Keratinocyte (primary cell): ENCODE results near the gene CKS1B. TPM values are rescaled to one million over a fixed set of nuclear protein-coding genes. Genes with fewer than 3 reads are reported as not detected.

Source experiments
- DNase-seq: peaks from one replicate; pipeline ENCODE4 v3.0.0-alpha.2; 2011; ENCODE audit warnings: low read depth, missing footprints, low spot score
- FAIRE-seq: peaks from 2 replicates; lab custom pipeline; 2011; peaks lifted over from hg19 to GRCh38; lab: Jason Lieb, UNC
- H2AFZ ChIP-seq: 2 replicates; pipeline ENCODE4 v1.6.0; 2012; ENCODE audit warnings: low read length, control low read depth, inconsistent platforms; ENCODE audit not compliant: control insufficient read depth
- H3K27ac ChIP-seq: 2 replicates; pipeline ENCODE4 v1.5.1; 2011; ENCODE audit warnings: low read length; ENCODE audit not compliant: control insufficient read depth, insufficient read depth
- H3K27me3 ChIP-seq: 3 replicates; pipeline ENCODE4 v1.6.0; 2011; ENCODE audit warnings: low read length; ENCODE audit not compliant: control insufficient read depth, insufficient read depth; ENCODE audit errors: extremely low read depth
- H3K36me3 ChIP-seq, 2 experiments: 2 replicates in 1 of 2; 3 replicates in 1 of 2; pipeline ENCODE4 v1.5.1; 2011; ENCODE audit warnings: low read length in 2 of 2, mild to moderate bottlenecking in 1 of 2; ENCODE audit not compliant: control insufficient read depth in 2 of 2, insufficient read depth in 2 of 2; ENCODE audit errors: extremely low read depth in 1 of 2
- H3K4me1 ChIP-seq: 3 replicates; pipeline ENCODE4 v1.5.1; 2011; ENCODE audit warnings: low read length; ENCODE audit not compliant: control insufficient read depth, insufficient read depth; ENCODE audit errors: extremely low read depth
- H3K4me2 ChIP-seq: 3 replicates; pipeline ENCODE4 v1.6.0; 2011; ENCODE audit warnings: low read depth, low read length; ENCODE audit not compliant: control insufficient read depth, insufficient read depth; ENCODE audit errors: extremely low read depth
- H3K4me3 ChIP-seq, 3 experiments: fragments of 200-600 bp in 1 of 3; sonication (generic) in 1 of 3; 2 replicates in 2 of 3; 3 replicates in 1 of 3; pipeline ENCODE4 v1.5.1; 2011 to 2016; ENCODE audit warnings: low read length in 3 of 3, mild to moderate bottlenecking in 3 of 3, control low read depth in 2 of 3, inconsistent platforms in 1 of 3, low read depth in 1 of 3, mixed read lengths in 1 of 3, mixed run types in 1 of 3, moderate library complexity in 1 of 3; ENCODE audit not compliant: control insufficient read depth in 2 of 3, insufficient read depth in 2 of 3; ENCODE audit errors: extremely low read depth in 1 of 3
- H3K79me2 ChIP-seq: 2 replicates; pipeline ENCODE4 v1.6.0; 2012; ENCODE audit warnings: low read length; ENCODE audit not compliant: control insufficient read depth, insufficient read depth
- H3K9ac ChIP-seq: 3 replicates; pipeline ENCODE4 v1.6.0; 2011; ENCODE audit warnings: low read length; ENCODE audit not compliant: control insufficient read depth, insufficient read depth; ENCODE audit errors: extremely low read depth
- H3K9me1 ChIP-seq: 3 replicates; pipeline ENCODE4 v1.6.0; 2011; ENCODE audit warnings: low read length; ENCODE audit not compliant: control insufficient read depth, insufficient read depth; ENCODE audit errors: extremely low read depth
- H3K9me3 ChIP-seq: 2 replicates; pipeline ENCODE4 v1.5.1; 2012; ENCODE audit warnings: low read depth, low read length; ENCODE audit not compliant: control insufficient read depth
- H4K20me1 ChIP-seq: 3 replicates; pipeline ENCODE4 v1.6.0; 2011; ENCODE audit warnings: low read length; ENCODE audit not compliant: control insufficient read depth, insufficient read depth; ENCODE audit errors: extremely low read depth
- EZH2 ChIP-seq: IDR thresholded peaks from one replicate; pipeline ENCODE4 v1.6.1; 2012; ENCODE audit warnings: inconsistent platforms, mild to moderate bottlenecking, low read length, moderate library complexity
- dilution Hi-C: fragments of 300-500 bp; cut with MboI; formaldehyde crosslinking; loops from one replicate; pipeline ENCODE4 v1.7.0; 2020; ENCODE audit warnings: low sequenced_read_pairs; ENCODE audit not compliant: extremely low pct_ligation_motif_present
- polyA plus RNA-seq, 5 experiments: library from polyadenylated mRNA; depleted of rRNA in 3 of 5; stranded (reverse) in 3 of 5; stranded (forward) in 1 of 5; unstranded in 1 of 5; fragments of >200 nt; gene quantifications; 1 replicate in 1 of 5; 2 replicates in 3 of 5; 3 replicates in 1 of 5; pipeline versions ENCODE4 v1.2.1 to v1.2.3, GENCODE V29; 2011 to 2012; ENCODE audit warnings: missing spikeins in 2 of 5, low read depth in 1 of 5, low replicate concordance in 1 of 5
- TF ChIP-seq, protein P1 (sequence below), 3 experiments: IDR thresholded peaks in 1 of 3; conservative IDR thresholded peaks in 1 of 3; optimal IDR thresholded peaks in 1 of 3; 2 replicates in 2 of 3; 3 replicates in 1 of 3; pipeline versions ENCODE3 to v1.5.1; 2011; ENCODE audit warnings: low read length in 3 of 3, mild to moderate bottlenecking in 3 of 3, moderate library complexity in 2 of 3, control low read depth in 1 of 3, inconsistent platforms in 1 of 3; ENCODE audit not compliant: insufficient read depth in 2 of 3; ENCODE audit errors: extremely low read depth in 1 of 3

CKS1B gene
- polyA plus RNA-seq, 1 donor (not counting 4 experiments of a cell fraction or from before 2014, with no cell fraction given) = 300 TPM

DNA sequence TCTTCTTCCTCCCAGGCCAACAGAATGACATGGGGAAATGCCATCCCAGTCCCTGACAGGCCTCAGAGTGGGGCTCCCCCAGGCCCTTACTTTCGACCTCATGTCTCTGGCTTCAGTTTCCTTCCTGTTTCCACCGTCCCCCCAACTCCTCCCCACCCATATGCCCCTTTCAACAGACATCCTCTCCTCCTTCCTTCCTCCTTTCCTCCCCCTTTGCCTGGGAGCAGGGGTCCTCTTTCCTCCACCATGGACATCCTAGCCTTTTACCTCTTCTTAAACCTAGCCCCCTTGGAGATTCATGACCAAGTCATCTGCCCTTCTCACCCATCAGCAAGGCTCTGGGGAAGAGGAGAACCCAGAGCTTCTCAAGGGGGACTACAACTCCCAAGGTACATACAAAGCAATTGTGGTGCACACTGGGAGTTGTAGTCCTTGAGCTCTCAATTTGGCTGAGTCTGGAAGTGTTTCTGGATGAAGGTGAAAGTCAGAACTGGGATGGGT is 32.2 kb downstream of the CKS1B start:
- peaks cover 70% of the 10 kb centered on the region for H3K4me1 ChIP-seq
- no peak overlapping the region for H2AFZ ChIP-seq
- peak overlapping the region; percentile 27 for H3K4me2 ChIP-seq
- dilution Hi-C loops = no loop called here
- peaks cover 1 to 25% of the 10 kb centered on the region in 2 experiments for H3K36me3 ChIP-seq
- no peaks in the 10 kb centered on the region for H4K20me1 ChIP-seq
- no peak for TF ChIP-seq EZH2
- TF ChIP-seq, protein P1, sequence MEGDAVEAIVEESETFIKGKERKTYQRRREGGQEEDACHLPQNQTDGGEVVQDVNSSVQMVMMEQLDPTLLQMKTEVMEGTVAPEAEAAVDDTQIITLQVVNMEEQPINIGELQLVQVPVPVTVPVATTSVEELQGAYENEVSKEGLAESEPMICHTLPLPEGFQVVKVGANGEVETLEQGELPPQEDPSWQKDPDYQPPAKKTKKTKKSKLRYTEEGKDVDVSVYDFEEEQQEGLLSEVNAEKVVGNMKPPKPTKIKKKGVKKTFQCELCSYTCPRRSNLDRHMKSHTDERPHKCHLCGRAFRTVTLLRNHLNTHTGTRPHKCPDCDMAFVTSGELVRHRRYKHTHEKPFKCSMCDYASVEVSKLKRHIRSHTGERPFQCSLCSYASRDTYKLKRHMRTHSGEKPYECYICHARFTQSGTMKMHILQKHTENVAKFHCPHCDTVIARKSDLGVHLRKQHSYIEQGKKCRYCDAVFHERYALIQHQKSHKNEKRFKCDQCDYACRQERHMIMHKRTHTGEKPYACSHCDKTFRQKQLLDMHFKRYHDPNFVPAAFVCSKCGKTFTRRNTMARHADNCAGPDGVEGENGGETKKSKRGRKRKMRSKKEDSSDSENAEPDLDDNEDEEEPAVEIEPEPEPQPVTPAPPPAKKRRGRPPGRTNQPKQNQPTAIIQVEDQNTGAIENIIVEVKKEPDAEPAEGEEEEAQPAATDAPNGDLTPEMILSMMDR (optimal IDR thresholded peaks at IDR 0.05 in 1 of 3, IDR thresholded peaks at IDR 0.05 in 1 of 3, conservative IDR thresholded peaks at IDR 0.05 in 1 of 3; ENCODE audit: extremely low read depth in 1 of 3, insufficient read depth in 2 of 3, low read length in 3 of 3) = no peak
- FAIRE-seq = peak; percentile 9
- no peaks in the 10 kb centered on the region for H3K9me3 ChIP-seq
- no peak overlapping the region for H3K9ac ChIP-seq
- DNase-seq = no peak
- no peaks in the 10 kb centered on the region for H3K27me3 ChIP-seq
- peaks cover 78% of the 10 kb centered on the region for H3K79me2 ChIP-seq
- H3K4me3 ChIP-seq = no peak overlapping the region
- H3K27ac ChIP-seq = peak overlapping the region; percentile 71
- H3K9me1 ChIP-seq = no peaks in the 10 kb centered on the region

DNA sequence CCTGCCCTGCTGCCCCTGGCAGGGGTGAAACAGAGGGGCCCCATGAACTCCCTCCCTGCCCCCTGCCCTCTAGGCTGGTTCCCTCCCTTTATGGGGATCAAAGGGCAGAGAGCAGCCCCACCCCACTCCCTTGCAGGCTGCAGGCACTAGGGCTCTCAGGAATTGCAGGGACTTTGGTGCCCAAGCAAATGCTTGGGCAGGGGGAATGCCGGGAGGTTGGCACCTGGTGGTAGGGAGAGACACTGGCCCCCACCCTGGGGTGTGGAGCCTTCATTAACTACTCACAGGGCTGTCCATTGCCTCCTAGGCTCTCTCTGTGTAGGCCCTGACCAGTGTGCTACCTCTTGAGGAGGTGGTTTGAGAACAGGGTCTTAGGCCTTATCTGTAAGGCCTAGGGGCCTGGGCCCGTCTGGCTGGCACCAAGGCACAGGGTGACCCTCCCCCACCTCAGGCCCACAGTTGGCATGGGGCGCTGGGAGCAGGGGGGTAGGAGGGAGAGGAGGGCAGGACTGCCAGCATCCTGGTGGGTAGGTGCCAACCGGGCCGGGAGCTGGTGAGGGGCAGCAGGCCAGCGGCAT is 32.9 kb downstream of the CKS1B start:
- H3K27ac ChIP-seq = no peak overlapping the region
- FAIRE-seq = no peak
- no peak overlapping the region for H3K9ac ChIP-seq

More for the DNA sequence above, 32.9 kb downstream of the CKS1B start:
- H3K9me1 ChIP-seq = no peaks in the 10 kb centered on the region
- H4K20me1 ChIP-seq = no peaks in the 10 kb centered on the region
- H3K4me2 ChIP-seq = peak overlapping the region; percentile 66
- no peak for DNase-seq
- H3K79me2 ChIP-seq = peaks cover 78% of the 10 kb centered on the region
- peak overlapping the region in 1 of 3 experiments; percentile 57 for H3K4me3 ChIP-seq
- no peak overlapping the region for H2AFZ ChIP-seq
- dilution Hi-C loops = no loop called here
- TF ChIP-seq, protein P1 (optimal IDR thresholded peaks at IDR 0.05 in 1 of 3, IDR thresholded peaks at IDR 0.05 in 1 of 3, conservative IDR thresholded peaks at IDR 0.05 in 1 of 3; ENCODE audit: extremely low read depth in 1 of 3, insufficient read depth in 2 of 3, low read length in 3 of 3) = no peak
- TF ChIP-seq EZH2 = no peak
- H3K36me3 ChIP-seq = peaks cover 1 to 31% of the 10 kb centered on the region in 2 experiments
- H3K27me3 ChIP-seq = no peaks in the 10 kb centered on the region
- H3K4me1 ChIP-seq = peaks cover 77% of the 10 kb centered on the region
- H3K9me3 ChIP-seq = no peaks in the 10 kb centered on the region
